GM13976 (cell line): Measurements from ENCODE around the gene CLTB.

Source experiments
- DNase-seq: peaks from one replicate; pipeline ENCODE4 v3.0.0; 2012; ENCODE audit warnings: low spot score
- CTCF ChIP-seq: IDR thresholded peaks from 2 replicates; pipeline ENCODE4 v1.5.1; 2012; ENCODE audit warnings: borderline replicate concordance, mild to moderate bottlenecking; ENCODE audit not compliant: insufficient read depth; ENCODE audit errors: extremely low read depth, missing control alignments, control extremely low read depth
- in situ Hi-C: fragments of 300-500 bp; cut with MboI; formaldehyde crosslinking; loops from one replicate; pipeline ENCODE4 v1.12.0; 2022; ENCODE audit warnings: low sequenced_read_pairs, mixed read lengths, inconsistent platforms; ENCODE audit not compliant: unreplicated experiment

Gene CLTB

GRCh38 chr5:176394881-176395675 lies 21.3 kb downstream of the CLTB start:
- TF ChIP-seq CTCF: no peak
- DNase-seq: no peak
- in situ Hi-C loops: no loop called here

- no peak for TF ChIP-seq CTCF
- DNase-seq: no peak
- in situ Hi-C loops: no loop called here
Observed at GRCh38 chr5:176394096-176394495, 22.2 kb downstream of the CLTB start.

- in situ Hi-C loops: no loop called here
- TF ChIP-seq CTCF: no peak
- no peak for DNase-seq
Observed at GRCh38 chr5:176392526-176392925, 23.8 kb downstream of the CLTB start.

DNA sequence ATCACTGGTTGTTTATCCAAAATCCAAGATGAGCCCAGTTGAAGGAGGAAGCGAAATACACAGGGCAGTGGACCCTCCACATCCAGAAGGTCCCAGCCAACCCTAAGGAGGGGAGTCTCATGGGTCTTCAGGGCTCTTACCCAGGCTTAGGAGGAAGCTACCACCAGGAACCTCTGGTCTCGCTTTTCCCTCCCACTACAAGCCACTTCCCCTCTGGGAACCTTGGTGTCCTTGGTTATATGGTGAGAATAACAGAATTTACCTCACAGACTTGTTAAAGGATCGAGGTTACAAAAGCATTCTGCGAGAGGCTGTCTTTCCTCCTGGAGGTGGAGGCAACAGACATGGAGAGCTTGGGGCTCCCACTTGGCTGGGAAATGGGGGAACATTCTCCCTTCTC lies 24.3 kb downstream of the CLTB start:
- TF ChIP-seq CTCF: no peak
- in situ Hi-C loops: no loop called here
- no peak for DNase-seq

DNA sequence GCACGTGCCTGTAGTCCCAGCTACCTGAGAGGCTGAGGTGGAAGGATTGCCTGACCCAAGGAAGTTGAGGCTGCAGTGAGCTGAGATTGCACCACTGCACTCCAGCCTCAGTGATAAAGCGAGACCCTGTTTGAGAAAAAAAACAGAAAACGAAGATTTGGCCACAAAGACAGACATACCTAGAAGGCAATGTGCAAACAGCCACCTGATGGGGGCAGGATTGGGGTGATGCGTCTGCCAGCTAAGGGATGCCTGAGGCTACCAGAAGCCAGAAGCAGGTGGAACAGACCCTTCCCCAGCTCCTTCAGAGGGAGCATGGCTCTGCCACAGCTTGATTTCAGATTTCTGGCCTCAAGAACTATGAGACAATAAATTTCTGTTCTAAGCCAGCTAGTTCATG lies 24.9 kb downstream of the CLTB start:
- in situ Hi-C loops: no loop called here
- TF ChIP-seq CTCF: no peak

DNA sequence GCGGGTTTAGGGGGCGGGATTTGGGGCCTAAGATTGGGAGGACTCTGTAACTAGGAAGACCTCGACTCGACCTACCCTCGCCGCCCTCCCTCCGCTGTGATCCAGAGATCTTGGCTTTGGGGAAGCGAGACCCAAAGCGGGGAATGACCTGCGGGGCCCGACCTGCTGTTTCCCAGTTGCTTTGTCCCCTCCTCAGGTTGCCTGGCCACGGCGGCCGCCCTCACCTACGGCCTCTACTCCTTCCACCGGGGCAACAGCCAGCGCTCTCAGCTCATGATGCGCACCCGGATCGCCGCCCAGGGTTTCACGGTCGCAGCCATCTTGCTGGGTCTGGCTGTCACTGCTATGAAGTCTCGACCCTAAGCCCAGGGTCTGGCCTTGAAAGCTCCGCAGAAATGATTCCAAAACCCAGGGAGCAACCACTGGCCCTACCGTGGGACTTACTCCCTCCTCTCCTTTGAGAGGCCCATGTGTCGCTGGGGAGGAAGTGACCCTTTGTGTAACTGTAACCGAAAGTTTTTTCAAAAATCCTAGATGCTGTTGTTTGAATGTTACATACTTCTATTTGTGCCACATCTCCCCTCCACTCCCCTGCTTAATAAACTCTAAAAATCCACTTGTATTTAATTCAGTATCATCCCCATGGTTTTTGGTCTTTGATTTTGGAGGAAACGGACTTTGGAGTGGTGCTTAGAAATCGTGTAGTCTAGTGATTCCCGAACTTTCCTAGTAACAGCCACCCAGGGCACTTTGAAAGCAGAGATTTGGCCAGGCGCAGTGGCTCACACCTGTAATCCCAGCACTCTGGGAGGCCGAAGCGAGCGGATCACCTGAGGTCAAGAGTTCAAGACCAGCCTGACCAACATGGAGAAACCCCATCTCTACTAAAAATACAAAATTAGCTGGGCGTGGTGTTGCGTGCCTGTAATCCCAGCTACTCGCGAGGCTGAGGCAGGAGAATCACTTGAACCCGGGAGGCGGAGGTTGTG lies 26.9 kb downstream of the CLTB start:
- TF ChIP-seq CTCF: no peak
- in situ Hi-C loops: no loop called here
- DNase-seq: no peak

More for the DNA sequence above, 24.9 kb downstream of the CLTB start:
- no peak for DNase-seq
